GM21576 (cell line): ENCODE measurements around the gene VIPR2.

Experiments used
- ATAC-seq: cut with Tn5 transposase; IDR thresholded peaks from one replicate; pipeline ENCODE4 v1.9.1; 2021; ENCODE audit warnings: mild to moderate bottlenecking, moderate library complexity; ENCODE audit not compliant: unreplicated experiment

The VIPR2 gene

GRCh38 chr7:159068893-159069448, 75.7 kb downstream of the VIPR2 start:
- no peak for ATAC-seq

- ATAC-seq, result no peak
Observed at GRCh38 chr7:159068488-159068811, 76.2 kb downstream of the VIPR2 start.

GRCh38 chr7:159067576-159068487, 76.8 kb downstream of the VIPR2 start:
- ATAC-seq, result no peak

GRCh38 chr7:159066816-159067575, 77.7 kb downstream of the VIPR2 start:
- no peak for ATAC-seq

GRCh38 chr7:159065852-159066480, 78.7 kb downstream of the VIPR2 start:
- ATAC-seq, result no peak

GRCh38 chr7:159064816-159065510, 79.7 kb downstream of the VIPR2 start:
- no peak for ATAC-seq

- no peak for ATAC-seq
Observed at GRCh38 chr7:159064121-159064815, 80.4 kb downstream of the VIPR2 start.

GRCh38 chr7:159063046-159063840, 81.4 kb downstream of the VIPR2 start:
- no peak for ATAC-seq

- no peak for ATAC-seq
Observed at GRCh38 chr7:159062569-159062968, 82.1 kb downstream of the VIPR2 start.

GRCh38 chr7:159061674-159062212, 82.9 kb downstream of the VIPR2 start:
- no peak for ATAC-seq

- ATAC-seq, result no peak
Observed at GRCh38 chr7:159061209-159061608, 83.5 kb downstream of the VIPR2 start.

- no peak for ATAC-seq
Observed at GRCh38 chr7:159060440-159060839, 84.2 kb downstream of the VIPR2 start.

GRCh38 chr7:159059629-159060028, 85.0 kb downstream of the VIPR2 start:
- ATAC-seq, result no peak

- ATAC-seq, result no peak
Observed at GRCh38 chr7:159057647-159058046, 87.0 kb downstream of the VIPR2 start.

- no peak for ATAC-seq
Observed at GRCh38 chr7:159056737-159057136, 87.9 kb downstream of the VIPR2 start.

- no peak for ATAC-seq
Observed at GRCh38 chr7:159051916-159052315, 92.8 kb downstream of the VIPR2 start.

GRCh38 chr7:159050704-159051103, 94.0 kb downstream of the VIPR2 start:
- ATAC-seq, result no peak

GRCh38 chr7:159049266-159050025, 95.2 kb downstream of the VIPR2 start:
- ATAC-seq, result no peak
